Measurements from ENCODE around the gene FAM234A.

FAM234A gene

GRCh38 chr16:239948-240277 is 5.3 kb downstream of the FAM234A start:
- Histone ChIP-seq H3K27ac (ENCODE audit: low read depth, low read length) (no peak overlapping the region), H3K79me2 (ENCODE audit: insufficient read depth, low read length) (peaks cover 10% of the 10 kb centered on the region)
- TF ChIP-seq EZH2phosphoT487 (conservative IDR thresholded peaks at IDR 0.05; ENCODE audit: low read length) = no peak
- TF ChIP-seq, protein P1, sequence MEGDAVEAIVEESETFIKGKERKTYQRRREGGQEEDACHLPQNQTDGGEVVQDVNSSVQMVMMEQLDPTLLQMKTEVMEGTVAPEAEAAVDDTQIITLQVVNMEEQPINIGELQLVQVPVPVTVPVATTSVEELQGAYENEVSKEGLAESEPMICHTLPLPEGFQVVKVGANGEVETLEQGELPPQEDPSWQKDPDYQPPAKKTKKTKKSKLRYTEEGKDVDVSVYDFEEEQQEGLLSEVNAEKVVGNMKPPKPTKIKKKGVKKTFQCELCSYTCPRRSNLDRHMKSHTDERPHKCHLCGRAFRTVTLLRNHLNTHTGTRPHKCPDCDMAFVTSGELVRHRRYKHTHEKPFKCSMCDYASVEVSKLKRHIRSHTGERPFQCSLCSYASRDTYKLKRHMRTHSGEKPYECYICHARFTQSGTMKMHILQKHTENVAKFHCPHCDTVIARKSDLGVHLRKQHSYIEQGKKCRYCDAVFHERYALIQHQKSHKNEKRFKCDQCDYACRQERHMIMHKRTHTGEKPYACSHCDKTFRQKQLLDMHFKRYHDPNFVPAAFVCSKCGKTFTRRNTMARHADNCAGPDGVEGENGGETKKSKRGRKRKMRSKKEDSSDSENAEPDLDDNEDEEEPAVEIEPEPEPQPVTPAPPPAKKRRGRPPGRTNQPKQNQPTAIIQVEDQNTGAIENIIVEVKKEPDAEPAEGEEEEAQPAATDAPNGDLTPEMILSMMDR (IDR thresholded peaks at IDR 0.05; ENCODE audit: insufficient read depth, low read length, poor library complexity, severe bottlenecking) = no peak

DNA sequence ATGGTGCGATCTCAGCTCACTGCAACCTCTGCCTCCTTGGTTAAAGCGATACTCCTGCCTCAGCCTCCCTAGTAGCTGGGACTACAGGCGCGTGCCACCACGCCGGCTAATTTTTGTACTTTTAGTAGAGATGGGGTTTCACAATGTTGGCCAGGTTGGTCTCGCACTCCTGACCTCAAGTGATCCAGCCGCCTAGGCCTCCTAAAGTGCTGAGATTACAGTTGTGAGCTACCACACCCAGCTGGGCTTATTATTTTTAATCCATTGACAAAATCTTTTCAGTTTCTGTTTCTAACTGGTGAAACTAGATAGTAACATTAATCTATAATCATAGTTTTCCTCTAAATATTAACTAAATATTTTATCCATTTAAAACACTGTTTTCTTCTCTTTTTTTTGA is 5.9 kb downstream of the FAM234A start:
- Histone ChIP-seq H3K36me3 (ENCODE audit: low read length) (no peaks in the 10 kb centered on the region), H3K4me3 (ENCODE audit: insufficient read depth, low read length, poor library complexity, severe bottlenecking) (no peak overlapping the region), H3K79me2 (ENCODE audit: insufficient read depth, low read length) (peaks cover 9% of the 10 kb centered on the region), H3F3A (ENCODE audit: insufficient read depth) (peaks cover 9% of the 10 kb centered on the region; the same call in 1 of the 2 replicates), H2AFZ (ENCODE audit: low read depth, low read length, severe bottlenecking) (no peak overlapping the region), H3K4me2 (ENCODE audit: low read depth, low read length, poor library complexity, severe bottlenecking) (no peak overlapping the region), H3K9ac (ENCODE audit: low read length) (no peak overlapping the region), H3K27me3 (ENCODE audit: low read length) (no peaks in the 10 kb centered on the region), H3K27ac (ENCODE audit: low read depth, low read length) (no peak overlapping the region), H3K9me2 (replicated peaks; ENCODE audit: insufficient read depth, low read length) (no peaks in the 10 kb centered on the region), H4K20me1 (ENCODE audit: low read depth, low read length) (no peaks in the 10 kb centered on the region), H3K9me3 (ENCODE audit: insufficient read depth, low read length) (no peaks in the 10 kb centered on the region)
- TF ChIP-seq EZH2phosphoT487 (conservative IDR thresholded peaks at IDR 0.05; ENCODE audit: low read length) = no peak
- TF ChIP-seq, protein P1 (IDR thresholded peaks at IDR 0.05; ENCODE audit: insufficient read depth, low read length, poor library complexity, severe bottlenecking) = no peak

More at GRCh38 chr16:239948-240277, 5.3 kb downstream of the FAM234A start:
- no peak overlapping the region for H3K4me3 ChIP-seq (ENCODE audit: insufficient read depth, low read length, poor library complexity, severe bottlenecking)
- H3K4me2 ChIP-seq (ENCODE audit: low read depth, low read length, poor library complexity, severe bottlenecking) = no peak overlapping the region
- no peak overlapping the region for H2AFZ ChIP-seq (ENCODE audit: low read depth, low read length, severe bottlenecking)
- no peaks in the 10 kb centered on the region for H4K20me1 ChIP-seq (ENCODE audit: low read depth, low read length)
- peaks cover 8% of the 10 kb centered on the region for H3F3A ChIP-seq (ENCODE audit: insufficient read depth)
- no peak overlapping the region for H3K9ac ChIP-seq (ENCODE audit: low read length)
- H3K9me3 ChIP-seq (ENCODE audit: insufficient read depth, low read length) = no peaks in the 10 kb centered on the region
- H3K9me2 ChIP-seq (replicated peaks; ENCODE audit: insufficient read depth, low read length) = no peaks in the 10 kb centered on the region
- H3K36me3 ChIP-seq (ENCODE audit: low read length) = no peaks in the 10 kb centered on the region
- no peaks in the 10 kb centered on the region for H3K27me3 ChIP-seq (ENCODE audit: low read length)

DNA sequence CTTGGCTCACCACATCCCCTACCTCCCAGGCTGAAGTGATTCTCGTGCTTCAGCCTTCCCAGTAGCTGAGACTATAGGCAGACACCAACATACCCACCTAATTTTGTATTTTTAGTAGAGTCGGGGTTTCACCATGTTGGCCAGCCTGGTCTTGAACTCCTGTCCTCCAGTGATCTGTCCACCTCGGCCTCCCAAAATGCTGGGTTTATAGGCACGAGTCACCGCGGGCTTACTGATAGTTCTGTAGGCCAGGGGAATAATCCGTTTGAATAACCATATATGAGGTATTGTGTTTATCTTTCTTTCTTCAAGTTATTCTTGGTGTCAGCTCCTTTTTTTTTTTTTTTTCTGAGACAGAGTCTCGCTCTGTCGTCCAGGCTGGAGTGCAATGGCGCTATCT is 7.7 kb downstream of the FAM234A start:
- Histone ChIP-seq H3K4me3 (ENCODE audit: insufficient read depth, low read length, poor library complexity, severe bottlenecking) (no peak overlapping the region), H2AFZ (ENCODE audit: low read depth, low read length, severe bottlenecking) (no peak overlapping the region), H3K27ac (ENCODE audit: low read depth, low read length) (no peak overlapping the region), H3K9me3 (ENCODE audit: insufficient read depth, low read length) (no peaks in the 10 kb centered on the region), H3K36me3 (ENCODE audit: low read length) (no peaks in the 10 kb centered on the region), H3K9ac (ENCODE audit: low read length) (no peak overlapping the region), H3F3A (ENCODE audit: insufficient read depth) (peaks cover 6% of the 10 kb centered on the region; the same call in 1 of the 2 replicates), H4K20me1 (ENCODE audit: low read depth, low read length) (no peaks in the 10 kb centered on the region), H3K79me2 (ENCODE audit: insufficient read depth, low read length) (peaks cover 4% of the 10 kb centered on the region), H3K4me2 (ENCODE audit: low read depth, low read length, poor library complexity, severe bottlenecking) (no peak overlapping the region), H3K27me3 (ENCODE audit: low read length) (no peaks in the 10 kb centered on the region), H3K9me2 (replicated peaks; ENCODE audit: insufficient read depth, low read length) (no peaks in the 10 kb centered on the region)
- TF ChIP-seq, protein P1 (IDR thresholded peaks at IDR 0.05; ENCODE audit: insufficient read depth, low read length, poor library complexity, severe bottlenecking) = no peak
- no peak for TF ChIP-seq EZH2phosphoT487 (conservative IDR thresholded peaks at IDR 0.05; ENCODE audit: low read length)
